SK-N-SH treated with all-trans-retinoic acid at 6 μM for 48 hours (cell line): Measurements from ENCODE around the gene RAVER2.

ENCODE experiments used
- ARNTL ChIP-seq: fragments of 450-650 bp; formaldehyde crosslinking; IDR thresholded peaks from 2 replicates; pipeline ENCODE4 v1.5.0; 2020; ENCODE audit warnings: low read depth, mild to moderate bottlenecking, moderate library complexity, borderline replicate concordance
- POU6F1 ChIP-seq: fragments of 250-450 bp; sonication (Bioruptor Pico); IDR thresholded peaks from 2 replicates; pipeline ENCODE4 v1.8.0; 2021; ENCODE audit warnings: low read depth, mild to moderate bottlenecking, moderate library complexity, borderline replicate concordance
- RARB ChIP-seq: fragments of 250-450 bp; sonication (Bioruptor Pico); IDR thresholded peaks from 2 replicates; pipeline ENCODE4 v1.8.0; 2021; ENCODE audit warnings: mild to moderate bottlenecking, moderate library complexity
- TOX ChIP-seq: fragments of 250-450 bp; sonication (Bioruptor Pico); IDR thresholded peaks from 2 replicates; pipeline ENCODE4 v1.8.0; 2021; ENCODE audit warnings: mild to moderate bottlenecking, moderate library complexity, borderline replicate concordance
- ZNF565 ChIP-seq: fragments of 450-650 bp; formaldehyde crosslinking; conservative IDR thresholded peaks from 2 replicates; pipeline ENCODE4 v1.5.0; 2020; ENCODE audit warnings: low read depth, mild to moderate bottlenecking, moderate library complexity
- TF ChIP-seq, protein P1 (sequence below): fragments of 250-450 bp; sonication (Bioruptor Pico); IDR thresholded peaks from 2 replicates; pipeline ENCODE4 v1.8.0; 2020; ENCODE audit warnings: mild to moderate bottlenecking, moderate library complexity, borderline replicate concordance
- TF ChIP-seq, protein P2 (sequence below): fragments of 250-450 bp; sonication (Bioruptor Pico); IDR thresholded peaks from 2 replicates; pipeline ENCODE4 v1.5.1; 2020; ENCODE audit warnings: low read depth, mild to moderate bottlenecking, moderate library complexity

- TF ChIP-seq ZNF565 (no peak), TOX (CRISPR knock-in tag) (no peak), ARNTL (CRISPR knock-in tag) (no peak), POU6F1 (CRISPR knock-in tag) (no peak), RARB (no peak)
- TF ChIP-seq, protein P1, sequence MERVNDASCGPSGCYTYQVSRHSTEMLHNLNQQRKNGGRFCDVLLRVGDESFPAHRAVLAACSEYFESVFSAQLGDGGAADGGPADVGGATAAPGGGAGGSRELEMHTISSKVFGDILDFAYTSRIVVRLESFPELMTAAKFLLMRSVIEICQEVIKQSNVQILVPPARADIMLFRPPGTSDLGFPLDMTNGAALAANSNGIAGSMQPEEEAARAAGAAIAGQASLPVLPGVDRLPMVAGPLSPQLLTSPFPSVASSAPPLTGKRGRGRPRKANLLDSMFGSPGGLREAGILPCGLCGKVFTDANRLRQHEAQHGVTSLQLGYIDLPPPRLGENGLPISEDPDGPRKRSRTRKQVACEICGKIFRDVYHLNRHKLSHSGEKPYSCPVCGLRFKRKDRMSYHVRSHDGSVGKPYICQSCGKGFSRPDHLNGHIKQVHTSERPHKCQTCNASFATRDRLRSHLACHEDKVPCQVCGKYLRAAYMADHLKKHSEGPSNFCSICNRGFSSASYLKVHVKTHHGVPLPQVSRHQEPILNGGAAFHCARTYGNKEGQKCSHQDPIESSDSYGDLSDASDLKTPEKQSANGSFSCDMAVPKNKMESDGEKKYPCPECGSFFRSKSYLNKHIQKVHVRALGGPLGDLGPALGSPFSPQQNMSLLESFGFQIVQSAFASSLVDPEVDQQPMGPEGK (CRISPR knock-in tag), result no peak
- TF ChIP-seq, protein P2, sequence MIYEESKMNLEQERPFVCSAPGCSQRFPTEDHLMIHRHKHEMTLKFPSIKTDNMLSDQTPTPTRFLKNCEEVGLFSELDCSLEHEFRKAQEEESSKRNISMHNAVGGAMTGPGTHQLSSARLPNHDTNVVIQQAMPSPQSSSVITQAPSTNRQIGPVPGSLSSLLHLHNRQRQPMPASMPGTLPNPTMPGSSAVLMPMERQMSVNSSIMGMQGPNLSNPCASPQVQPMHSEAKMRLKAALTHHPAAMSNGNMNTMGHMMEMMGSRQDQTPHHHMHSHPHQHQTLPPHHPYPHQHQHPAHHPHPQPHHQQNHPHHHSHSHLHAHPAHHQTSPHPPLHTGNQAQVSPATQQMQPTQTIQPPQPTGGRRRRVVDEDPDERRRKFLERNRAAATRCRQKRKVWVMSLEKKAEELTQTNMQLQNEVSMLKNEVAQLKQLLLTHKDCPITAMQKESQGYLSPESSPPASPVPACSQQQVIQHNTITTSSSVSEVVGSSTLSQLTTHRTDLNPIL (CRISPR knock-in tag), result no peak
Observed at GRCh38 chr1:64851664-64852063, 106.8 kb downstream of the RAVER2 start.
